ENCODE measurements around the gene PDGFD. TPM values are rescaled to one million over a fixed set of nuclear protein-coding genes. Genes with fewer than 3 reads are reported as not detected.

PDGFD gene
- total and polyA plus RNA-seq, 2 experiments from 2014 or later = 1.9 to 4.5 TPM

DNA sequence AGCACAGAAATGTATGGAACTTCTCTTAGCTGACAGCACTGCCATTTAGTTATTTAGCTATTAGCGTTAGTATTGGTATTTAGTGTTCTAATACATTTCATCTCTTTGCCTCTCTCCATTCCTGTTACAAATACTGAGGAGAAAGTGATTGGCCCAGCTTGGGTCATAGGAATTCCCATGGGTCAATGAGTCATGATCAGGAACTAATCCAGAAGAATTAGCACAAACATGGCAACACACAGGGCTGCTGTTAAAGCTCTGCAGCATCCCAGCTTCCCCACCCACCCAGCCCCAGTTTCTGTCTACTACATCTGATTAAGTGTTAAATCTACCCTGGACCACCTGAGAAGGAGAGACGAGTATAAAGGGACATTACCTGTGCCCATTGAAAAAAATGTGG lies 36.1 kb downstream of the PDGFD start (continued):
- TF ChIP-seq ZNF462 (CRISPR knock-in tag; IDR thresholded peaks at IDR 0.05) = no peak
- TF ChIP-seq STAT1 (IDR thresholded peaks at IDR 0.05; ENCODE audit: unreplicated experiment) = no peak
- no peak for TF ChIP-seq EZH2 (IDR thresholded peaks at IDR 0.05; ENCODE audit: low read depth, unreplicated experiment)
- TF ChIP-seq CREB1 (CRISPR knock-in tag; IDR thresholded peaks at IDR 0.05; ENCODE audit: low read depth) = no peak
- TF ChIP-seq, protein P1, sequence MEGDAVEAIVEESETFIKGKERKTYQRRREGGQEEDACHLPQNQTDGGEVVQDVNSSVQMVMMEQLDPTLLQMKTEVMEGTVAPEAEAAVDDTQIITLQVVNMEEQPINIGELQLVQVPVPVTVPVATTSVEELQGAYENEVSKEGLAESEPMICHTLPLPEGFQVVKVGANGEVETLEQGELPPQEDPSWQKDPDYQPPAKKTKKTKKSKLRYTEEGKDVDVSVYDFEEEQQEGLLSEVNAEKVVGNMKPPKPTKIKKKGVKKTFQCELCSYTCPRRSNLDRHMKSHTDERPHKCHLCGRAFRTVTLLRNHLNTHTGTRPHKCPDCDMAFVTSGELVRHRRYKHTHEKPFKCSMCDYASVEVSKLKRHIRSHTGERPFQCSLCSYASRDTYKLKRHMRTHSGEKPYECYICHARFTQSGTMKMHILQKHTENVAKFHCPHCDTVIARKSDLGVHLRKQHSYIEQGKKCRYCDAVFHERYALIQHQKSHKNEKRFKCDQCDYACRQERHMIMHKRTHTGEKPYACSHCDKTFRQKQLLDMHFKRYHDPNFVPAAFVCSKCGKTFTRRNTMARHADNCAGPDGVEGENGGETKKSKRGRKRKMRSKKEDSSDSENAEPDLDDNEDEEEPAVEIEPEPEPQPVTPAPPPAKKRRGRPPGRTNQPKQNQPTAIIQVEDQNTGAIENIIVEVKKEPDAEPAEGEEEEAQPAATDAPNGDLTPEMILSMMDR (conservative IDR thresholded peaks at IDR 0.05; ENCODE audit: low read depth in 2 of 2) = no peak

DNA sequence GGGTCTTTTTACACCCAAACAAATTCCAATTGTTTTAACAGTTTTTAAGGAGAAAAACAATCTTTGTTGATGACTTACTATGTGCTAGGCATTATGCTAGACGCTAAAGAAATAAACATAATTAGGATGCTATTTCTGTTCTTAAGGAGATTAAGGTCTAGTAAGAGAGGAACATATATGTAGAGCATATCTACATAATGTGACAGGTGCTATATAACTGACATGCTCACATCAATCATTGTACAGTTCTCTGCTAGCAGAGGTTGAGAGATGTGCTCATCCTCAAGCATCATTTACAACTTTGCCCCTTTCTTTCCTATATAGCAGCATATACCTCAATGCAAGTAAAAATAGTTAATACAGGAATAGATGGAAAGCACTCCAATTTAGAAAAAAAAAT lies 37.5 kb downstream of the PDGFD start:
- Histone ChIP-seq H3K9me2 (ENCODE audit: insufficient read depth) (no peaks in the 10 kb centered on the region), H3K79me2 (replicated peaks; ENCODE audit: insufficient read depth) (no peaks in the 10 kb centered on the region), H3K27ac (ENCODE audit: low read depth) (no peak overlapping the region), H4K20me1 (replicated peaks; ENCODE audit: insufficient read depth) (no peaks in the 10 kb centered on the region), H3K27me3 (ENCODE audit: insufficient read depth) (no peaks in the 10 kb centered on the region), H2AFZ (no peak overlapping the region), H3K4me3 (no peak overlapping the region), H3K36me3 (ENCODE audit: insufficient read depth) (no peaks in the 10 kb centered on the region), H3F3A (replicated peaks; ENCODE audit: low read depth) (no peaks in the 10 kb centered on the region), H3K4me1 (ENCODE audit: insufficient read depth) (peaks cover 10% of the 10 kb centered on the region), H3K4me2 (no peak overlapping the region)
- H3K9me3 Mint-ChIP-seq = no peaks in the 10 kb centered on the region
- peaks cover 11% of the 10 kb centered on the region for H3K4me1 Mint-ChIP-seq
- peaks cover 2% of the 10 kb centered on the region for H3K27me3 Mint-ChIP-seq (ENCODE audit: insufficient read depth, low read depth, poor library complexity)
- DNase-seq (ENCODE audit: low spot score) (no peak), ATAC-seq (no peak)
- no peaks in the 10 kb centered on the region for H3K36me3 Mint-ChIP-seq (ENCODE audit: low read depth)
- no peak overlapping the region for H3K27ac Mint-ChIP-seq
- no peak overlapping the region for H3K4me3 Mint-ChIP-seq
- TF ChIP-seq ETS1 (IDR thresholded peaks at IDR 0.05) = no peak
- TF ChIP-seq NANOG (IDR thresholded peaks at IDR 0.05; ENCODE audit: borderline replicate concordance) = no peak
- TF ChIP-seq EZH2 (IDR thresholded peaks at IDR 0.05; ENCODE audit: low read depth, unreplicated experiment) = no peak
- TF ChIP-seq POLR2AphosphoS5 (IDR thresholded peaks at IDR 0.05; ENCODE audit: low read depth) = no peak
- TF ChIP-seq, protein P1 (conservative IDR thresholded peaks at IDR 0.05; ENCODE audit: low read depth in 2 of 2) = no peak
- no peak for TF ChIP-seq ZNF114 (CRISPR knock-in tag; IDR thresholded peaks at IDR 0.05)
- TF ChIP-seq, protein P2, sequence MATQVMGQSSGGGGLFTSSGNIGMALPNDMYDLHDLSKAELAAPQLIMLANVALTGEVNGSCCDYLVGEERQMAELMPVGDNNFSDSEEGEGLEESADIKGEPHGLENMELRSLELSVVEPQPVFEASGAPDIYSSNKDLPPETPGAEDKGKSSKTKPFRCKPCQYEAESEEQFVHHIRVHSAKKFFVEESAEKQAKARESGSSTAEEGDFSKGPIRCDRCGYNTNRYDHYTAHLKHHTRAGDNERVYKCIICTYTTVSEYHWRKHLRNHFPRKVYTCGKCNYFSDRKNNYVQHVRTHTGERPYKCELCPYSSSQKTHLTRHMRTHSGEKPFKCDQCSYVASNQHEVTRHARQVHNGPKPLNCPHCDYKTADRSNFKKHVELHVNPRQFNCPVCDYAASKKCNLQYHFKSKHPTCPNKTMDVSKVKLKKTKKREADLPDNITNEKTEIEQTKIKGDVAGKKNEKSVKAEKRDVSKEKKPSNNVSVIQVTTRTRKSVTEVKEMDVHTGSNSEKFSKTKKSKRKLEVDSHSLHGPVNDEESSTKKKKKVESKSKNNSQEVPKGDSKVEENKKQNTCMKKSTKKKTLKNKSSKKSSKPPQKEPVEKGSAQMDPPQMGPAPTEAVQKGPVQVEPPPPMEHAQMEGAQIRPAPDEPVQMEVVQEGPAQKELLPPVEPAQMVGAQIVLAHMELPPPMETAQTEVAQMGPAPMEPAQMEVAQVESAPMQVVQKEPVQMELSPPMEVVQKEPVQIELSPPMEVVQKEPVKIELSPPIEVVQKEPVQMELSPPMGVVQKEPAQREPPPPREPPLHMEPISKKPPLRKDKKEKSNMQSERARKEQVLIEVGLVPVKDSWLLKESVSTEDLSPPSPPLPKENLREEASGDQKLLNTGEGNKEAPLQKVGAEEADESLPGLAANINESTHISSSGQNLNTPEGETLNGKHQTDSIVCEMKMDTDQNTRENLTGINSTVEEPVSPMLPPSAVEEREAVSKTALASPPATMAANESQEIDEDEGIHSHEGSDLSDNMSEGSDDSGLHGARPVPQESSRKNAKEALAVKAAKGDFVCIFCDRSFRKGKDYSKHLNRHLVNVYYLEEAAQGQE (IDR thresholded peaks at IDR 0.05; ENCODE audit: unreplicated experiment) = no peak
- no peak for TF ChIP-seq STAT1 (IDR thresholded peaks at IDR 0.05; ENCODE audit: unreplicated experiment)
